ENCODE results near the gene SLC4A11.

- peak; percentile 21 to 65 (median 31) for TF ChIP-seq CTCF (optimal IDR thresholded peaks at IDR 0.05 in 1 of 3, IDR thresholded peaks at IDR 0.05 in 1 of 3, conservative IDR thresholded peaks at IDR 0.05 in 1 of 3; ENCODE audit: extremely low read depth in 1 of 3, insufficient read depth in 2 of 3, low read length in 3 of 3)
- TF ChIP-seq EZH2 (IDR thresholded peaks at IDR 0.05; ENCODE audit: low read length): no peak
These were observed 37.7 kb upstream of the SLC4A11 start for GRCh38 chr20:3276680-3277015.

Data from keratinocyte (primary cell).